Panc1 (cell line): Measurements from ENCODE around the gene P2RX1. TPM values are rescaled to one million over a fixed set of nuclear protein-coding genes. Genes with fewer than 3 reads are reported as not detected.
A peak's percentile ranks its signal among the peaks of the same experiment; 100 is the strongest.

ENCODE experiments used
- ATAC-seq: fragments of 200-7000 bp; cut with Tn5 transposase; 2 replicates; pipeline ENCODE4 v1.9.1; 2020; ENCODE audit warnings: mild to moderate bottlenecking, moderate library complexity
- BruUV-seq: library from RNA; stranded (reverse); fragments of 400-500 nt; replicated peaks from 2 replicates; lab custom pipeline; 2021; lab: Mats Ljungman, UMichigan
- CTCF ChIA-PET: fragments of 300-600 bp; sonication (Branson Sonifier 250); formaldehyde crosslinking; loops from one replicate; lab custom pipeline; 2022; ENCODE audit warnings: antibody characterized with exemption; lab: Charles Lee
- POLR2A ChIA-PET: fragments of 300-600 bp; sonication (Branson Sonifier 250); formaldehyde crosslinking; loops from one replicate; lab custom pipeline; 2022; ENCODE audit warnings: antibody characterized with exemption; lab: Charles Lee
- DNase-seq: peaks from one replicate; pipeline ENCODE4 v3.0.0-alpha.2; 2010; ENCODE audit warnings: low read depth, low spot score
- H3K27ac ChIP-seq: 2 replicates; pipeline ENCODE4 v1.5.1; 2011; ENCODE audit warnings: mild to moderate bottlenecking, low read length, inconsistent platforms
- H3K27me3 ChIP-seq: fragments of 200-500 bp; sonication (Bioruptor generic); 2 replicates; pipeline ENCODE4 v1.6.0; 2014; ENCODE audit warnings: low read length, inconsistent platforms; ENCODE audit not compliant: control insufficient read depth, insufficient read depth
- H3K36me3 ChIP-seq: fragments of 200-500 bp; sonication (Bioruptor generic); 2 replicates; pipeline ENCODE4 v1.5.1; 2014; ENCODE audit warnings: inconsistent platforms, mild to moderate bottlenecking, low read length, moderate library complexity; ENCODE audit not compliant: control insufficient read depth, insufficient read depth
- H3K4me1 ChIP-seq: 2 replicates; pipeline ENCODE4 v1.5.1; 2011; ENCODE audit warnings: inconsistent platforms, mild to moderate bottlenecking, low read length, moderate library complexity; ENCODE audit not compliant: control insufficient read depth, insufficient read depth
- H3K4me3 ChIP-seq, 2 experiments: 2 replicates each; pipeline ENCODE4 v1.5.1; 2011 to 2012; ENCODE audit warnings: low read depth in 2 of 2, low read length in 2 of 2, mild to moderate bottlenecking in 2 of 2, inconsistent platforms in 1 of 2, moderate library complexity in 1 of 2
- H3K9me3 ChIP-seq: fragments of 200-500 bp; sonication (Bioruptor generic); 2 replicates; pipeline ENCODE4 v1.5.1; 2014; ENCODE audit warnings: low read depth, mild to moderate bottlenecking, inconsistent platforms, low read length, moderate library complexity; ENCODE audit not compliant: control insufficient read depth, insufficient read depth
- CTCF ChIP-seq: fragments of 450-650 bp; IDR thresholded peaks from 2 replicates; pipeline ENCODE4 v1.5.1; 2017; ENCODE audit warnings: mild to moderate bottlenecking
- POLR2AphosphoS5 ChIP-seq: IDR thresholded peaks from 2 replicates; pipeline ENCODE4 v1.6.1; 2012; ENCODE audit warnings: mild to moderate bottlenecking, low read depth, low read length, moderate library complexity
- REST ChIP-seq, 2 experiments: IDR thresholded peaks; 2 replicates each; pipeline ENCODE4 v1.6.1; 2011 to 2012; ENCODE audit warnings: low read depth in 2 of 2, control low read depth in 1 of 2, low read length in 1 of 2, mild to moderate bottlenecking in 1 of 2, moderate library complexity in 1 of 2; ENCODE audit not compliant: insufficient read depth in 1 of 2
- SIN3A ChIP-seq: IDR thresholded peaks from 2 replicates; pipeline ENCODE4 v1.6.1; 2012; ENCODE audit warnings: low read depth, mild to moderate bottlenecking, low read length, moderate library complexity, borderline replicate concordance; ENCODE audit not compliant: insufficient read depth
- TCF7L2 ChIP-seq: IDR thresholded peaks from 2 replicates; pipeline ENCODE4 v1.6.1; 2011; ENCODE audit warnings: mild to moderate bottlenecking, low read depth, low read length, inconsistent platforms
- in situ Hi-C: cut with HindIII; loops from 2 replicates; pipeline ENCODE4 v1.10.0; 2016; ENCODE audit warnings: low sequenced_read_pairs, low pct_unique_long_range_greater_than_20kb
- intact Hi-C: fragments of 100-400 bp; cut with micrococcal nuclease; formaldehyde crosslinking; loops from one replicate; pipeline ENCODE4 v1.10.0; 2022; ENCODE audit not compliant: unreplicated experiment
- total RNA-seq: library from RNA; stranded (reverse); gene quantifications from one replicate; pipeline ENCODE4 v1.2.1, GENCODE V29; 2021; ENCODE audit not compliant: unreplicated experiment

Gene P2RX1
- total RNA-seq, 1 experiment from 2014 or later, result not detected

- TF ChIP-seq TCF7L2, result no peak
- no peak for TF ChIP-seq SIN3A
- no peak for TF ChIP-seq CTCF
- TF ChIP-seq POLR2AphosphoS5, result no peak
- TF ChIP-seq REST (IDR thresholded peaks at IDR 0.05; ENCODE audit: insufficient read depth in 1 of 2, low read depth in 2 of 2, low read length in 1 of 2), result no peak
- BruUV-seq, result no TSS peak
- in situ Hi-C loops (no loop called here), intact Hi-C loops (no loop called here)
- ATAC-seq (peak; percentile 84), DNase-seq (no peak)
- H3K36me3 ChIP-seq, result no peaks in the 10 kb centered on the region
- CTCF ChIA-PET, result no interaction called here
- H3K27me3 ChIP-seq, result no peaks in the 10 kb centered on the region
- peaks cover 9% of the 10 kb centered on the region for H3K4me1 ChIP-seq
- H3K4me3 ChIP-seq, result peak within 1 kb of the TSS; percentile 59 to 72
- H3K9me3 ChIP-seq, result no peaks in the 10 kb centered on the region
- POLR2A ChIA-PET, result no interaction called here
- peak within 1 kb of the TSS; percentile 61 for H3K27ac ChIP-seq
Measured at GRCh38 chr17:3964203-3965117, 48.2 kb upstream of the P2RX1 start, which contains the start of gene ATP2A3. Gene ATP2A3, minus strand, starts transcription at chr17:3964437. Its CDS starts 146 bp downstream, at chr17:3964291.

- Histone ChIP-seq H3K36me3 (no peaks in the 10 kb centered on the region), H3K4me1 (peaks cover 14% of the 10 kb centered on the region), H3K4me3 (peak overlapping the region; percentile 35 to 59), H3K27me3 (no peaks in the 10 kb centered on the region), H3K27ac (no peak overlapping the region), H3K9me3 (no peaks in the 10 kb centered on the region)
- ChIA-PET POLR2A (no interaction called here), CTCF (no interaction called here)
- DNase-seq (no peak), ATAC-seq (no peak)
- no TSS peak for BruUV-seq
- intact Hi-C loops (no loop called here), in situ Hi-C loops (no loop called here)
- TF ChIP-seq REST (IDR thresholded peaks at IDR 0.05; ENCODE audit: insufficient read depth in 1 of 2, low read depth in 2 of 2, low read length in 1 of 2) (no peak), CTCF (no peak), TCF7L2 (no peak), SIN3A (no peak), POLR2AphosphoS5 (no peak)
Measured at GRCh38 chr17:3963237-3964201, 47.3 kb upstream of the P2RX1 start.
